Stimulated activated memory B cell treated with anti-CD40 and anti-IgM and Interleukin-4, amounts not matched to agents 10 μg/mL and 1 μg/mL and 100 μg/mL, for 72 hours (primary cell): ENCODE measurements around the gene BRD9.
"Not testable (repeated sequence)": the region's sequence is repeated elsewhere in the genome, so short reads cannot be mapped to it uniquely, and the experiment has no call there.

Source experiments
- ATAC-seq: fragments of 150-1000 bp; cut with Tn5 transposase; 2 replicates; pipeline ENCODE4 v1.10.0; 2021
- H3K27ac Mint-ChIP-seq: one replicate; pipeline ENCODE4 v1.8.0; 2022; ENCODE audit warnings: mild to moderate bottlenecking, mixed read lengths
- H3K27me3 Mint-ChIP-seq: one replicate; pipeline ENCODE4 v1.8.0; 2022; ENCODE audit warnings: mixed read lengths
- H3K36me3 Mint-ChIP-seq: one replicate; pipeline ENCODE4 v1.8.0; 2022; ENCODE audit warnings: mixed read lengths
- H3K4me1 Mint-ChIP-seq: one replicate; pipeline ENCODE4 v1.8.0; 2022; ENCODE audit warnings: mixed read lengths
- H3K4me3 Mint-ChIP-seq: one replicate; pipeline ENCODE4 v1.8.0; 2022; ENCODE audit warnings: mild to moderate bottlenecking, moderate library complexity, mixed read lengths
- H3K9me3 Mint-ChIP-seq: one replicate; pipeline ENCODE4 v1.8.0; 2022; ENCODE audit warnings: mixed read lengths

The BRD9 gene

GRCh38 chr5:880816-881550 is 11.6 kb downstream of the BRD9 start:
- H3K27me3 Mint-ChIP-seq: no peaks in the 10 kb centered on the region
- H3K9me3 Mint-ChIP-seq: peaks cover 8% of the 10 kb centered on the region
- no peak overlapping the region for H3K4me3 Mint-ChIP-seq
- H3K4me1 Mint-ChIP-seq: peaks cover 15% of the 10 kb centered on the region
- H3K27ac Mint-ChIP-seq: no peak overlapping the region
- ATAC-seq: no peak
- H3K36me3 Mint-ChIP-seq: peaks cover 76% of the 10 kb centered on the region

GRCh38 chr5:878677-879076 is 13.9 kb downstream of the BRD9 start:
- H3K4me1 Mint-ChIP-seq: peaks cover 18% of the 10 kb centered on the region
- H3K9me3 Mint-ChIP-seq, H3K27ac Mint-ChIP-seq, H3K27me3 Mint-ChIP-seq, H3K4me3 Mint-ChIP-seq: not testable (repeated sequence)
- H3K36me3 Mint-ChIP-seq: peaks cover 73% of the 10 kb centered on the region
- peak; percentile 66 for ATAC-seq

GRCh38 chr5:878125-878524 is 14.5 kb downstream of the BRD9 start:
- no peak overlapping the region for H3K27ac Mint-ChIP-seq
- H3K4me1 Mint-ChIP-seq: peaks cover 23% of the 10 kb centered on the region
- H3K36me3 Mint-ChIP-seq: peaks cover 73% of the 10 kb centered on the region
- no peak for ATAC-seq
- no peaks in the 10 kb centered on the region for H3K27me3 Mint-ChIP-seq
- H3K9me3 Mint-ChIP-seq: peaks cover 8% of the 10 kb centered on the region
- H3K4me3 Mint-ChIP-seq: no peak overlapping the region

- Mint-ChIP-seq H3K27ac (no peak overlapping the region), H3K4me3 (no peak overlapping the region), H3K4me1 (peaks cover 12% of the 10 kb centered on the region), H3K9me3 (no peaks in the 10 kb centered on the region), H3K27me3 (no peaks in the 10 kb centered on the region), H3K36me3 (peaks cover 69% of the 10 kb centered on the region)
- no peak for ATAC-seq
Observed at GRCh38 chr5:876398-877365, 15.9 kb downstream of the BRD9 start.

- H3K4me1 Mint-ChIP-seq: peaks cover 12% of the 10 kb centered on the region
- ATAC-seq: no peak
- H3K27me3 Mint-ChIP-seq: no peaks in the 10 kb centered on the region
- no peaks in the 10 kb centered on the region for H3K9me3 Mint-ChIP-seq
- H3K36me3 Mint-ChIP-seq: peaks cover 69% of the 10 kb centered on the region
- H3K27ac Mint-ChIP-seq: no peak overlapping the region
- H3K4me3 Mint-ChIP-seq: no peak overlapping the region
Observed at GRCh38 chr5:875931-876330, 16.7 kb downstream of the BRD9 start.

- Mint-ChIP-seq H3K4me3 (no peak overlapping the region), H3K4me1 (peaks cover 12% of the 10 kb centered on the region), H3K9me3 (no peaks in the 10 kb centered on the region), H3K36me3 (peaks cover 89% of the 10 kb centered on the region), H3K27me3 (no peaks in the 10 kb centered on the region), H3K27ac (peak overlapping the region; percentile 11)
- peak; percentile 87 for ATAC-seq
Observed at GRCh38 chr5:873328-873727, 19.3 kb downstream of the BRD9 start.

- Mint-ChIP-seq H3K4me1 (peaks cover 12% of the 10 kb centered on the region), H3K4me3 (no peak overlapping the region), H3K27ac (no peak overlapping the region)
Observed at GRCh38 chr5:872301-872700, 20.3 kb downstream of the BRD9 start.

GRCh38 chr5:871596-872298 is 20.9 kb downstream of the BRD9 start:
- Mint-ChIP-seq H3K4me1 (peaks cover 12% of the 10 kb centered on the region), H3K27me3 (no peaks in the 10 kb centered on the region), H3K4me3 (no peak overlapping the region), H3K27ac (no peak overlapping the region), H3K36me3 (peaks cover 90% of the 10 kb centered on the region), H3K9me3 (no peaks in the 10 kb centered on the region)
- ATAC-seq: no peak

More at GRCh38 chr5:872301-872700, 20.3 kb downstream of the BRD9 start:
- Mint-ChIP-seq H3K9me3 (no peaks in the 10 kb centered on the region), H3K36me3 (peaks cover 90% of the 10 kb centered on the region), H3K27me3 (no peaks in the 10 kb centered on the region)
- ATAC-seq: no peak

- no peak for ATAC-seq
- Mint-ChIP-seq H3K9me3 (no peaks in the 10 kb centered on the region), H3K36me3 (peaks cover 92% of the 10 kb centered on the region), H3K27me3 (no peaks in the 10 kb centered on the region), H3K4me3 (no peak overlapping the region), H3K4me1 (peaks cover 12% of the 10 kb centered on the region), H3K27ac (no peak overlapping the region)
Observed at GRCh38 chr5:870956-871355, 21.6 kb downstream of the BRD9 start.

- H3K27me3 Mint-ChIP-seq: no peaks in the 10 kb centered on the region
- no peak for ATAC-seq
- H3K9me3 Mint-ChIP-seq: no peaks in the 10 kb centered on the region
- peaks cover 87% of the 10 kb centered on the region for H3K36me3 Mint-ChIP-seq
- H3K27ac Mint-ChIP-seq: no peak overlapping the region
- H3K4me1 Mint-ChIP-seq: peaks cover 7% of the 10 kb centered on the region
- H3K4me3 Mint-ChIP-seq: no peak overlapping the region
Observed at GRCh38 chr5:868428-869135, 24.0 kb downstream of the BRD9 start.

GRCh38 chr5:867300-867870 is 25.2 kb downstream of the BRD9 start:
- no peak for ATAC-seq
- H3K27ac Mint-ChIP-seq: no peak overlapping the region
- no peaks in the 10 kb centered on the region for H3K27me3 Mint-ChIP-seq
- peaks cover 85% of the 10 kb centered on the region for H3K36me3 Mint-ChIP-seq
- no peaks in the 10 kb centered on the region for H3K4me1 Mint-ChIP-seq
- no peaks in the 10 kb centered on the region for H3K9me3 Mint-ChIP-seq
- H3K4me3 Mint-ChIP-seq: no peak overlapping the region

GRCh38 chr5:865771-866170 is 26.8 kb downstream of the BRD9 start:
- Mint-ChIP-seq H3K4me1 (no peaks in the 10 kb centered on the region), H3K4me3 (no peak overlapping the region), H3K27me3 (no peaks in the 10 kb centered on the region), H3K9me3 (no peaks in the 10 kb centered on the region), H3K27ac (no peak overlapping the region), H3K36me3 (peaks cover 72% of the 10 kb centered on the region)
- ATAC-seq: no peak

- Mint-ChIP-seq H3K4me1 (no peaks in the 10 kb centered on the region), H3K36me3 (peaks cover 69% of the 10 kb centered on the region), H3K27me3 (no peaks in the 10 kb centered on the region), H3K4me3 (no peak overlapping the region), H3K9me3 (no peaks in the 10 kb centered on the region), H3K27ac (no peak overlapping the region)
- no peak for ATAC-seq
Observed at GRCh38 chr5:865168-865521, 27.5 kb downstream of the BRD9 start.

- Mint-ChIP-seq H3K36me3 (peaks cover 64% of the 10 kb centered on the region), H3K4me3 (no peak overlapping the region)
Observed at GRCh38 chr5:864492-865167, 28.0 kb downstream of the BRD9 start.

More at GRCh38 chr5:864492-865167, 28.0 kb downstream of the BRD9 start:
- H3K4me1 Mint-ChIP-seq: no peaks in the 10 kb centered on the region
- no peaks in the 10 kb centered on the region for H3K27me3 Mint-ChIP-seq
- no peaks in the 10 kb centered on the region for H3K9me3 Mint-ChIP-seq
- H3K27ac Mint-ChIP-seq: no peak overlapping the region
- ATAC-seq: no peak
